HG03039 (cell line): Measurements from ENCODE around the gene MEOX2.

Experiments used
- ATAC-seq: cut with Tn5 transposase; IDR thresholded peaks from one replicate; pipeline ENCODE4 v1.9.1; 2021; ENCODE audit warnings: mild to moderate bottlenecking, moderate library complexity; ENCODE audit not compliant: unreplicated experiment

Gene MEOX2

GRCh38 chr7:15681631-15682030 lies 4.9 kb downstream of the MEOX2 start:
- ATAC-seq: no peak

DNA sequence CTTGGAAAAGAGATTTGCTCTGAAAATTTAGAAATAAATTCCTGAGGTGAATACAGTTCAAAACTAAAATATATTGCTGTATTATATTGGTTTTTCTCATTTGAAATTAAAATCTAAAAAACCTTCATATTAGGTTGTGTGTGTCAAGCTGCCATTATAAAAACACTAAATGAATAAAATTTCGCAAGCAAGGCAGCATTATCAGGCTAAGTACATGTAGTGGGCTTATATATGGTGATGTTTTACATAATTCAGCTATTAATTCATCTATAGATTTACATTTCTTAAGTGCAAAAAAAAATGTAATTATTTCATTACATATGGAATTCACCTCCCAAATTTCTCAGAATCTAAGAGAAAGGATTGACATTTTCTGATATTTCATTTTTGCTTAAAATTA lies 5.3 kb downstream of the MEOX2 start:
- ATAC-seq: no peak

- ATAC-seq: no peak
These were observed 6.0 kb downstream of the MEOX2 start for GRCh38 chr7:15680446-15680845.

- ATAC-seq: no peak
These were observed 7.2 kb downstream of the MEOX2 start for GRCh38 chr7:15679306-15679705.

DNA sequence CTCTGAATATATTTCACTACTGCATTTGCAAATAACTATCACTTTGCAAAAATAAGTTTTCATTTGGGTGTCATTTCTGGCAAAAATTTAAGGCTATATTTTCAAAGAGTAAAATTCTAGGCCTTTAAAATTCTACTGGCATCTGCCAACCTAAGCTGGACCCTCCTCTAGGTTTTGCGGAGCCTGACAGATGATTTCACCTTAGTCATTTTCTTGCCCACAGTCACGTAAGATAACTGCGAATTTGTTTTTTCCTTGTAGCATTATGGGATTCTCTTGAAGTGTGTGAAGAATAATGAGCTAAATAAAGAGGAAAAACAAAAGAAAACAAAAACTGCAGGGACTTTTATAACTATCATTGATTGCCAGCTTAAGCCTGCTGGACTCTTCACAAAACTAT lies 7.8 kb downstream of the MEOX2 start:
- no peak for ATAC-seq

DNA sequence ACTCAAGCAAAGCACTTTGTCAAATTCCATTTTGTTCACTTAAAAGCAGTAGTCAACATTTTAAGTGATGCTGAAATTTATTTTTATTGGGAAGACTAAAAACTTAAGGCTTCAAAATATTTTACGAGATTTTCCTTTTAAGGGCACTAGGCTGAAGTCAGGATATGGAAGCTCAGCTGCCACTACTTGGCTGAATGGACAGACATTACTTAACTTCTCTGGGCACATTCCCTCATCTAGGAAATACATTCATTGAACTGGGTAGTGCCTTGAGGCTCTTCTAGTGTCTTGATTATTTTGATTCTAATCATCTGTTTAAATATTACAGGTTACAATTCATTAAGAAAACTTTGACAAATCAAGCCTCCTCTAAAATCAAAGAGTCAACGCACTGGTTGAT lies 11.1 kb downstream of the MEOX2 start:
- no peak for ATAC-seq

DNA sequence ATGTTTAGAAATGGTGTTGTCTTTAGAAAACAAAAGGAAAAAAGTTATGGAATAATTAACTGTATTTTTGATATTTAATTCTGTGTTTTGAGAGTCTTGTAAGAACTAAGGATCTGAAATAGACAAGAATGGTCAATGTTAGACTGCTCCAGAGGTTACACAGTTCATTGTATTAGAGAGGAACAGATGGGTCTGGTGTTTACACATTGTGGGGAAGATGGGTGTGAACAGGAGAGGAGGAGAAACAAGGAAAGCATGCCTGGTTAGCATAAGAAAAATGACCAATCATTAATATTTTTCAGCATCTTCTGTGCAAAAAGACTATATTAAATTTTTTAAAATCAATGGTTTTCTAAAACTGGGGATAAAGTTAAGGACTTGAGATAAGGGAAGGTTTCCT lies 11.9 kb downstream of the MEOX2 start:
- no peak for ATAC-seq

GRCh38 chr7:15669443-15670090 lies 16.9 kb downstream of the MEOX2 start:
- no peak for ATAC-seq

GRCh38 chr7:15667991-15668390 lies 18.5 kb downstream of the MEOX2 start:
- no peak for ATAC-seq

- no peak for ATAC-seq
These were observed 24.0 kb downstream of the MEOX2 start for GRCh38 chr7:15662451-15662850.

DNA sequence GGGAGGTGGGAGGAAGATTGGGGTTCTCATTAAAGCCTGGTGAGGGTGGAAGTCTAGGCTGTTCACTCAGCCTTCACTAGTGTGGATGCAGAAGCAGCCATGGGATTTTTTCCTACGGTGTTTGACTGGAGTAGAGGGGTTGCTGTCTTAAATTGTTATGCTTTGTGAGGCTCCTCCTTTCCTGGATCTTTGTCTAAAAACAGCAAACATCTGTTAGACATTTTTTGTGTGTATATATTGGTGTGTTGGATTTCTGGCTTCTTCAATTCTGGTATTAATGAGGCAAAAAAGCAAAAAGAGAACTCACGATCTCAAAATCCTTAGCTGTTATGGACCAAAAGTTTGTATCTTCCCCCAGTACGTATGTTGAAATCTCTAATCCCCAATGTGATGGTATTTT lies 28.2 kb downstream of the MEOX2 start:
- no peak for ATAC-seq

GRCh38 chr7:15652776-15653290 lies 33.6 kb downstream of the MEOX2 start:
- ATAC-seq: no peak

DNA sequence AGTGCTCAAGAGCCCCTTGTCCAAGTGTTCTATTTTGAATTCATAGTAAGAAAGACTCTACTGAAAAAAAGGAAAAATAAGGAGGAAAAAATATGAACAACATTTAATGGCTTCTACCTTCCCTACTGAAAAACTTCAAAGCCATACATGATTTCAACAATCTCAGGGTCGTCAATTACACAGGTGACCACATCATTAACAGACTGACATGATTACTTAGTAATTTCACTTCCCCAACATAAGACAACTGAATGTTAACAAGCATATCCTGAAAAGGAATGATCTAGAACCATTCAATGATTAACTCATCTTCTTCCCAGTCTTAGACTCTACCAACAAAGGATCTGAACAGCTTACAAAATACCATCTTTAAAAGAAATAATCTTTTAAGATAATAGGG lies 34.8 kb downstream of the MEOX2 start:
- ATAC-seq: no peak

- ATAC-seq: no peak
These were observed 35.7 kb downstream of the MEOX2 start for GRCh38 chr7:15650787-15651186.

- ATAC-seq: no peak
These were observed 38.0 kb downstream of the MEOX2 start for GRCh38 chr7:15648461-15648961.

GRCh38 chr7:15647309-15647708 lies 39.2 kb downstream of the MEOX2 start:
- ATAC-seq: no peak

GRCh38 chr7:15643000-15643705 lies 43.3 kb downstream of the MEOX2 start:
- no peak for ATAC-seq

GRCh38 chr7:15628876-15629275 lies 57.6 kb downstream of the MEOX2 start:
- ATAC-seq: no peak

GRCh38 chr7:15626041-15626440 lies 60.4 kb downstream of the MEOX2 start:
- no peak for ATAC-seq

DNA sequence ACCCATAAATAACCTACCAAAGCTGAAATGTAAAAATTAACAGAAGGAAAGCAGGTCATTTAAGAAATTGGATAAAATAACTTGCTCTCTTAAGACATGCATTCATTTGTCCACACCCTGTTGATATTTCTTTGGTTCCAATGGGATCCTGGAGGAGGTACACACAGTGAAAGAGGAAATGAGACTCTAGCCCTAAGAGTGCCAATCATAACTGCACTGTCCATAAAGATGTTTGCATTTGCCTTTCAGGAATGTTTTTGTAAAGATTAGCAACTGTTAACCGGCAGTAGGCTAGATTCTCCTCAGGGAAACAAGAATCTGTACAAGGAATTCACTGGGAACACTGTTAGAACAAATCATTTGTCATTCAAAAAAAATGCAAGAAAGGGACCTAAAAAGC lies 61.0 kb downstream of the MEOX2 start:
- no peak for ATAC-seq

DNA sequence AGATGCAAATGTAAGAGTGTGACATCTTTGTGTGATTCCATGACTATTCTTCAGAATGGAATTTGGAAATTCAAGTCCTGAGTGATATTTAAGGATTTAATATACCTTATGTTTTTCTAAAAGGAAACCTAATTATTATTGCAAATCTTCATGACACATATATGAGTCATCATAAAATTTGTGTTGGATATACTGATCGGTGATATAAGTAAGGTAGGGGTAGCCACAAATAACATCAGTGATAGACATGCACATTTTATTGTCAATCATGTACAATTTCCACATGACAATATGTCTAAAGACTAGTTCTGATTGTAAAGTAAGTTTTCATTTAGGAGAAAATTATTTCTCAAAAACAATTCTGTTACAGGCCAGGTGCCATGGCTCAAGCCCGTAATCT lies 65.0 kb downstream of the MEOX2 start:
- no peak for ATAC-seq

DNA sequence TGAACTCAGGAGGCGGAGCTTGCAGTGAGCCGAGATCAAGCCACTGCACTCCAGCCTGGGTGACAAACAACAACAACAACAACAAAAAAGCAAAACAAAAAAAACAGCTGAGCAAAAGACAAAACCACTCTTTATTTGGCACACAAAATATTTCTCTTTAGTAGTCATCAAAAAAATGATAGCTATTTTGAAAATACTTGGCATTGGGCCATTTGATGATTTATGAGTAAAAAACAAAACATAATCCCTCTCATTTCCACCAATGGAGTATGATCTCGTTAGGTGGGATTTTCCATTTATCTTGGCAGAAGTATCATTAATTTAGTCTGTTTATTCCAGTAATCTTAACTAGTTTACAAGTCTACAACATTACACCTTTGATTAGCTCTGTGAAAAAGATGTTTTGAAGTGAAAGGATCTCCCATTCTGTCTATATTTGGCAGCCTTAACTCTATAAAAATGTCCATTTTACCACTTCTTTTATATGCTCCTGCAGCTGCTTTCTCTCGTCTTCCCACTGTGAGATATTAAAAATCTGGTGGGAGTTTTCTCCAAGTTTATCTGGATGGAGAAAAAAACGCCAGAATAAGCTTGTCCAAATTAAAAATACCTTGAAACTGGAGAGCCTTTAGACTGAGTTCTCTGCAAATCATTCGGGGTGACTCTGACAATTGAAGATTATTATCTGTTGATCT lies 65.8 kb downstream of the MEOX2 start:
- ATAC-seq: no peak
